HL-60 (cell line): ENCODE measurements around the gene TSPOAP1.

Source experiments
- CTCF ChIP-seq: IDR thresholded peaks from one replicate; pipeline ENCODE4 v1.5.1; 2011; ENCODE audit warnings: low read length, control low read depth, inconsistent platforms; ENCODE audit not compliant: insufficient read depth
- REST ChIP-seq: IDR thresholded peaks from 2 replicates; pipeline ENCODE4 v1.6.1; 2012; ENCODE audit warnings: low read depth; ENCODE audit not compliant: insufficient replicate concordance

GRCh38 chr17:58282442-58282841, 46.2 kb downstream of the TSPOAP1 start:
- no peak for TF ChIP-seq REST
- TF ChIP-seq CTCF, result no peak
